RWPE2 (cell line): ENCODE measurements around the gene TIMP4.

Experiments used
- ATAC-seq: fragments of 200-7000 bp; cut with Tn5 transposase; 3 replicates; pipeline ENCODE4 v1.9.1; 2021; ENCODE audit warnings: low read depth
- DNase-seq: peaks from one replicate; pipeline ENCODE4 v3.0.0-alpha.2; 2020; ENCODE audit warnings: low spot score
- H3K27ac ChIP-seq: fragments of 450-650 bp; 2 replicates; pipeline ENCODE4 v1.5.1; 2017; ENCODE audit warnings: mild to moderate bottlenecking; ENCODE audit not compliant: poor library complexity, severe bottlenecking
- H3K27me3 ChIP-seq: fragments of 250-450 bp; sonication (Bioruptor Pico); 2 replicates; pipeline ENCODE4 v1.5.1; 2021; ENCODE audit warnings: mild to moderate bottlenecking, moderate library complexity; ENCODE audit not compliant: insufficient read depth, poor library complexity, severe bottlenecking
- H3K36me3 ChIP-seq: fragments of 250-450 bp; sonication (Bioruptor Pico); 2 replicates; pipeline ENCODE4 v1.5.1; 2020; ENCODE audit warnings: low read depth, mild to moderate bottlenecking, moderate library complexity
- H3K4me1 ChIP-seq: fragments of 250-450 bp; sonication (Bioruptor Pico); 2 replicates; pipeline ENCODE4 v1.5.1; 2021; ENCODE audit warnings: mild to moderate bottlenecking, moderate library complexity; ENCODE audit not compliant: insufficient read depth, poor library complexity, severe bottlenecking
- H3K4me3 ChIP-seq: fragments of 250-450 bp; sonication (Bioruptor Pico); 2 replicates; pipeline ENCODE4 v1.5.1; 2021; ENCODE audit warnings: mild to moderate bottlenecking, moderate library complexity; ENCODE audit not compliant: severe bottlenecking
- H3K9me3 ChIP-seq: fragments of 250-450 bp; sonication (Bioruptor Pico); 2 replicates; pipeline ENCODE4 v1.5.1; 2021; ENCODE audit warnings: mild to moderate bottlenecking, moderate library complexity; ENCODE audit not compliant: severe bottlenecking
- CTCF ChIP-seq: fragments of 450-650 bp; IDR thresholded peaks from one replicate; pipeline ENCODE4 v1.5.1; 2017; ENCODE audit warnings: mild to moderate bottlenecking, moderate library complexity; ENCODE audit not compliant: poor library complexity, severe bottlenecking

Gene TIMP4

GRCh38 chr3:12150112-12150511 is 8.6 kb downstream of the TIMP4 start:
- no peaks in the 10 kb centered on the region for H3K4me1 ChIP-seq
- no peak for TF ChIP-seq CTCF
- H3K27me3 ChIP-seq = no peaks in the 10 kb centered on the region
- no peak overlapping the region for H3K4me3 ChIP-seq
- ATAC-seq = no peak
- no peak overlapping the region for H3K27ac ChIP-seq
- H3K9me3 ChIP-seq = no peaks in the 10 kb centered on the region
- no peaks in the 10 kb centered on the region for H3K36me3 ChIP-seq
- DNase-seq = no peak

- no peak overlapping the region for H3K4me3 ChIP-seq
- H3K36me3 ChIP-seq = no peaks in the 10 kb centered on the region
- no peak for TF ChIP-seq CTCF
- H3K27me3 ChIP-seq = no peaks in the 10 kb centered on the region
- DNase-seq (no peak), ATAC-seq (no peak)
- no peaks in the 10 kb centered on the region for H3K9me3 ChIP-seq
- H3K4me1 ChIP-seq = peaks cover 4% of the 10 kb centered on the region
- no peak overlapping the region for H3K27ac ChIP-seq
These were observed 9.7 kb downstream of the TIMP4 start for GRCh38 chr3:12149029-12149428.

GRCh38 chr3:12148183-12148940 is 10.3 kb downstream of the TIMP4 start:
- no peaks in the 10 kb centered on the region for H3K9me3 ChIP-seq
- no peak overlapping the region for H3K4me3 ChIP-seq
- peaks cover 9% of the 10 kb centered on the region for H3K4me1 ChIP-seq
- H3K36me3 ChIP-seq = no peaks in the 10 kb centered on the region
- DNase-seq (no peak), ATAC-seq (no peak)
- no peak overlapping the region for H3K27ac ChIP-seq
- no peak for TF ChIP-seq CTCF
- no peaks in the 10 kb centered on the region for H3K27me3 ChIP-seq

- Histone ChIP-seq H3K27me3 (no peaks in the 10 kb centered on the region), H3K9me3 (no peaks in the 10 kb centered on the region), H3K4me1 (peaks cover 9% of the 10 kb centered on the region), H3K4me3 (no peak overlapping the region), H3K27ac (no peak overlapping the region), H3K36me3 (no peaks in the 10 kb centered on the region)
- no peak for TF ChIP-seq CTCF
- DNase-seq = no peak
- no peak for ATAC-seq
These were observed 11.5 kb downstream of the TIMP4 start for GRCh38 chr3:12147049-12147780.

- DNase-seq (no peak), ATAC-seq (peak; percentile 53)
- no peak overlapping the region for H3K4me3 ChIP-seq
- peaks cover 9% of the 10 kb centered on the region for H3K4me1 ChIP-seq
- H3K9me3 ChIP-seq = no peaks in the 10 kb centered on the region
- TF ChIP-seq CTCF = no peak
- H3K36me3 ChIP-seq = no peaks in the 10 kb centered on the region
- no peaks in the 10 kb centered on the region for H3K27me3 ChIP-seq
- no peak overlapping the region for H3K27ac ChIP-seq
These were observed 14.7 kb downstream of the TIMP4 start for GRCh38 chr3:12143949-12144504.
